Frontal cortex (tissue), 4 donors: ENCODE measurements around the gene OLFM1. TPM values are rescaled to one million over a fixed set of nuclear protein-coding genes. Genes with fewer than 3 reads are reported as not detected.
"Not testable (repeated sequence)": the region's sequence is repeated elsewhere in the genome, so short reads cannot be mapped to it uniquely, and the experiment has no call there.

ENCODE experiments used
- DNase-seq, 2 donors: peaks; one replicate each; pipeline ENCODE4 v3.0.0; 2012; ENCODE audit warnings: low spot score in 2 of 2
- FAIRE-seq: peaks from 2 replicates; lab custom pipeline; 2012; peaks lifted over from hg19 to GRCh38; lab: Jason Lieb, UNC
- total RNA-seq: library from RNA; depleted of rRNA; stranded (reverse); fragments of >200 nt; gene quantifications from one replicate; pipeline ENCODE4 v1.2.3, GENCODE V29; 2014
- donor health status: control.
- donor health status: control.
- donor health status: control.

Gene OLFM1
- total RNA-seq, 1 donor from 2014 or later: 69.7 TPM

DNA sequence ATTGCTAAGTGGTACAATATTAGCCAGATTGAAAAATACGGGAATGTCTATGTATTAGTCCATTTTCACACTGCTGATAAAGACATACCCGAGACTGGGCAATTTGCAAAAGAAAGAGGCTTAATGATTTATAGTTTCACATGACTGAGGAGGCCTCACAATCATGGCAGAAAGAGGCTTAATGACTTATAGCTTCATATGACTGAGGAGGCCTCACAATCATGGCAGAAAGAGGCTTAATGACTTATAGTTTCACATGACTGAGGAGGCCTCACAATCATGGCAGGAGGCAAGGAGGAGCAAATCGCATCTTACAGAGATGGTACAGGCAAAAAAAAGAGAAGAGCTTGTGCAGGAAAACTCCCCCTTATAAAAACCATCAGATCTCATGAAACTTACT, 32.3 kb upstream of the OLFM1 start:
- no peak for DNase-seq
- FAIRE-seq: no peak

DNA sequence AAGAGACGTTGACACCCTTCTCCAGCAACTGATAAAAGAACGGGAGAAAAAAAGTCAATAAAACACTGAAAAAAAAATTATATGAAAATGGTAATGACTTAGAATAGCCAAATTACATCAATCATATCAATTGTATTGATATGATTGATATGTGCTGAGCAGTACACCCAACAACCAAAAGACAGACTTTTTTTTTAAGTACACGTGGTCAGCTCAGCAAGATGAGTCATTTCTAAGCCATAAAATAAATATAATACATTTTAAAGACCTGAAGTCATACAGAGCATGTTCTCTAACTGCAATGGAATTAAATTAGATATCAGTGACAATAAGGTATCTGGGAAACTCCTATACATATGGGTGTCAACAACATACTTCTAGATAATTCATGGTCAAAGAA, 30.9 kb upstream of the OLFM1 start:
- FAIRE-seq: no peak

DNA sequence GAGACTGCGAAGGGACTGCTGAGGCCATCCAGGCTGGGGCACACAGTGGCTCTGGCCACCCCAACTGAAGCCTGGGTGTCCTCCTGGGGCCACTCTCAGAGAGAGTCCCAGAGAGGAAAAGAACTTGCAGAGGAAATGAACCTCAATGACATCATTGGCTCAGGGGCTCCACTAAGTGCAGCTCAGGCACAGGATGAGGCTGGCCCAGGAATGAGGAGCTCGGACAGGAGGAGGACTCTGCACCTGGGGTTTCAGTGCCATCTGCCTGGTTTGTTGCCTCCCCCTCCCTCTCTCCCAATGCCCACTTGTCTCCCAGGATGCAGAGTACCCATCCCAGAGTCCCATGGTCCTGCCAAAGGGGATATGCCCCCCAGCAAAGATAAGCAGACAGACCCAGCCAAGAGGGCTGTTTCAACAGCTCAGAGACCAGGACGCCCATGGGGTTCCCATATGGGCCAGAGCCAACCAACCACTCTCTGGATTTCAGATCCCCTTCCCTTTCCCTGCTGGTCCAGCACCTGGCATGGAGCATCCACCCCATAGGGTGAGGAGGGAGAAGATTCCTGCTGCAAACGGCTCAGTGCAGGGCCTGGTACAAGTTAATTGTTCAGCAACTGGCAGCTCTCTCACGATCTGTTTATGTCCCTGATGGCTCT, 26.9 kb upstream of the OLFM1 start:
- DNase-seq: no peak
- no peak for FAIRE-seq

More for the DNA sequence above, 30.9 kb upstream of the OLFM1 start:
- DNase-seq: no peak

DNA sequence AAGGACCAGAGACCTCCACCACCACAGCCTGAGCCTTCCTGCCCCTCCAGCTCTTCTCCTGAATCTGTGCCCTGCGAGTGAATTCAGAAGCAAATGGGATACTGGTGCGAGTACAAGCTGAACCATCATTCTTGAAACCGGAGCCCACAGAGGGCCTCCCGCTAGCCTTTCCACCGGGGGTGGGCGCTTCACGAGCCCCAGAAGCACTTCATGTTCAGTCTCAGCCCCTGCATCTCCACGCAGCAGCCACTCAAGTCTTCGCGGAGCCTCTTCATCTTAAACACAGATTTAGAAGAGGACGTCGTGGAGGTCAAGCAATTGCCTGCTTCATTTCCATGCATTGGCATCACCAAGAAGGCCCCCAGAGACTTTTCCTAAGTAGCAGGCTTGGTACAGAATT, 26.0 kb upstream of the OLFM1 start:
- FAIRE-seq (no peak), DNase-seq (no peak)

DNA sequence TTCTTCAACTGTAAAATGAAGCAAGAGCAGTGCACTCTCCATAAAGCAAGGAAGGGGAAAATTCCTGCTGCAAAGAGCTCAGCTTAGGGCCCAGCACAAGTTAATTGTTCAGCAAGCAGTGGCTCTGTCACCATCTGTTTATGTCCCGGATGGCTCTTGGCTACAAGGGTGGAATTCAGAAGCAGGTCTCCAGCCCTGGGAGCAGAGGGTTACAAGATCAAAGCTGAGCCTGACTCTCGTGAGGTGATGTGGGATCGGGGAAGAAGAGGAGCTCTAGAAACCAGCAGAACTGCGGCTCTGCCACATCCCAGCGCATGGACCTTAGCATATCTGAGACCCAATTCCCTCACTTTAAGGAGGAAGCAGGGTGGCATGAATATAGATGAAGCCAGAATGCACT, 25.2 kb upstream of the OLFM1 start:
- DNase-seq (no peak), FAIRE-seq (no peak)

DNA sequence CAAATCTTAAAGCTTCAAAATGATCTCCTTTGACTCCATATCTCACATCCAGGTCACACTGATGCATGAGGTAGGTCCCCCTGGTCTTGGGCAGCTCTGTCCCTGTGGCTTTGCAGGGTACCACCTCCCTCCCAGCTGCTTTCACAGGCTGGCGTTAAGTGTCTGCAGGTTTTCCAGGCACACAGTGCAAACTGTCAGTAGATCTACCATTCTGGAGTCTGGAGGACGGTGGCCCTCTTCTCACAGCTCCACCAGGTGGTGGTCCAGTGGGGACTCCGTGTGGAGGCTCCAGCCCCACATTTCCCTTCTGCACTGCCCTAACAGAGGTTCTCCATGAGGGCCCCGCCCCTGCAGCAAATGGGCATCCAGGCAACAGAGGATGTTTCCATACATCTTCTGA, 24.0 kb upstream of the OLFM1 start:
- DNase-seq, FAIRE-seq: not testable (repeated sequence)

DNA sequence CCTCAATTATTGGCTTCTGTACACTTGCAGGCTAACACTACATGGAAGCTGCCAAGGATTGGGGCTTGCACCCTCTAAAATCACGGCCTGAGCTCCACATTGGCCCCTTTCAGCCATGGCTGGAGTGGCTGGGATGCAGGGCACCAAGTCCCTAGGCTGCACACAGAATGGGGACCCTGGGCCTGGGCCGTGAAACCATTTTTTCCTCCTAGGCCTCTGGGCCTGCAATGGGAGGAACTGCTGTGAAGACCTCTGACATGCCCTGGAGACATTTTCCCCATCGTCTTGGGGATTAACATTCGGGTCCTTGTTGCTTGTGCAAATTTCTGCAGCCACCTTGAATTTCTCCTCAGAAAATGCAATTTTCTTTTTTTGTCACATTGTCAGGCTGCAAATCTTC, 23.6 kb upstream of the OLFM1 start:
- DNase-seq, FAIRE-seq: not testable (repeated sequence)

DNA sequence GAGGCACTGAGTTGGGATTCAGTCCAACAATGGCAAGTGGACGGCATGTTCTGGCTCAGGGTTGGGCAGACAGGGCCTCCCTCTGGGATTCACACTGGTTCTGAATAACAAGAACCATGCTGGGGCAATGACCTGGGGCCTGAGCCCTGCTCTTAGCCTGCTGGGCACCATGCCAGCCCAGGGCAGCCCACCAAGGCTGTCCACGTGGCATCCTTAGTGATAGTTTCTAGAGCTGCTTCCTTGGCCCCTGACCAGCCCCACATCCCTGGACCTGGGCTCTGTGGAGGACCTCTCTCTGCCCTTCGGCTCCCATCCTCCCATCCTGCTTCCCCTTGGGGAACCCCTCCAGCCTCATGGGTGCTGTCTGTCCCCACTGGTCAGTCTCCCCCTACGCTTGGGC, 22.3 kb upstream of the OLFM1 start:
- FAIRE-seq (no peak), DNase-seq (no peak)

DNA sequence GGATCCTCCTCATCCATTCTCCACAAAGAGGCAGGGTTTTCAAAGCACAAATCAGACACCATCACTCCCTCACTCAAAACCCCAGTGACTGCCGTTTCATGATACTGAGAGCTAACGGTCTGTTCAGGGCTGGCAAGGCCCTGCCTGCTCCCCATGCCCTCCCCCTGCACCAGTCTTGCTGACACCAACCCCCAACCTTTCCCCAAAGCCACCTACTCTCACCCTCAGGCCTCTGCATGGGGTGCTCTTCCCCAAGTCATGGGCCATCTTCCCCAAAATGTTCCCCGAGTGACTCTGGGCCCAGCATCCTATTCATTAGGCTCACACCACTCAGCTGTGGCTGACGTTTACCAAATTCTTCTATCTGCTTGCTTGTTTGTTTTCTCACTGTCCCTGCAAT, 21.7 kb upstream of the OLFM1 start:
- no peak for FAIRE-seq
- DNase-seq: no peak

DNA sequence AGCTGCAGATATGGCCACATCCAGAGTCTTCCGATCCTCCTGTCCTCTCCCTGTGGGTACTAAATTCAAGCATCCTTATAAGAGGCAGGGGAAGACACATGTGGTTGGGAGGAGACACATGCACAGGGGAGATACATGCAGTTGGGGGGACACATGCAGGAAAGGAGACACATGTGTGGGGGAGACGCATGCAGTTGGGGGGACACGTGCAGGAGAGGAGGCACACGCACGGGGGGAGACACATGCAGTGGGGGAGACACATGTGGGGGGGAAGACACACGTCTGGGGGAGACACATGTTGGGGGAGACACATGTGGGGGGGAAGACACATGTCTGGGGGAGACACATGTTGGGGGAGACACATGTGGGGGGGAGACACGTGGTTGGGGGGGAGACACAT, 21.2 kb upstream of the OLFM1 start:
- no peak for FAIRE-seq
- DNase-seq: no peak

DNA sequence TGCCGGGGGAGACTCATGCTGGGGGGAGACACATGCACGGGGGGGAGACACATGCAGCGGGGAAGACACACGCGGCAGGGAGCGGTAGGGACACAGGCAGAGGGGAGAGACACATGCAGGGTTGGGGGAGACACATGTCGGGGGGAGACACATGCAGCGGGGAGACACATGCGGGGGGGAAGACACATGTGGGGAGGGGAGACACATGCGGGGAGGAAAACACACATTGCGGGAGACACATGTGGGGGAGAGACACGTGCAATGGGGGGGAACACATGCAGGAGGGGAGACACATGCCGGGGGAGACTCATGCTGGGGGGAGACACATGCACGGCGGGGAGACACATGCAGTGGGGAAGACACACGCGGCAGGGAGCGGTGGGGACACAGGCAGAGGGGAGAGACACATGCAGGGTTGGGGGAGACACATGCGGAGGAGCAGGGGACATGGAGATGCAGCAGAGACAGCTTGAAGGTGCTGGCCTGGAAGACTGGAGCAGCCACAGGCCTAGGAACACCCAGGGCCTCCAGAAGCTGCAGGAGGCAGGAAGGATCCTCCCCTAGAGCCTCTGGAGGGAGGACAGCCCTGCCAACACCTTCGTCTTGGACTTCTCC, 20.3 kb upstream of the OLFM1 start:
- FAIRE-seq: no peak

DNA sequence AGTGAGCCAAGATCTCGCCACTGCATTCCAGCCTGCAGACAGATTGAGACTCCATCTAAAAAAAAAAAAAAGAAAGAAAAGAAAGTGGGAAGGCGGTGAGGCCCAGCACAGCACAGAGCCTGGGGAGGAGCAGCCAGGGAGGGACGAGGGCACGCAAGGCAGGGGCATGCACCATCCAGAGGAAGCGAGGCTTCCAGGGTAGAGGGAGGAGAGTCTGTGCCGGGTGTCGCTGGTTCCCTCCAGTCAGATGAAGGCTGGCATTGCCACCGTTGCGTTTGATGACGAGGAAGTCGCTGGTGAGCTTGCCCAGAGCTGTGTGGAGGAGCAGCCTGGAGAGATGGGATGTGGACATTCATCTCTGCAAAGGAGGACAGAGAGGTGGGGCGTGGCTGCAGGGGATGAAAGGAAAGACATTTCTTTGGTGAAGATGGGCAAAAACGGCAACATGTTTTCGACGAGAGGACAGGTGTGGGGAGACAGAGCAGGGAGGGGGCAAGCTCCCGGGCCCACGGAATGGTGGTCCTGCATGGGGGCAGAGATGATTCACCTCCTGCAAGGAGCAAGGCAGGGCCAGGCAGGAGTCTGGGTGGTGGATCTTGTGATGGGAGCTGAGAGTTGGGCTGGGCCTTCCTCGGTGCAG, 18.6 kb upstream of the OLFM1 start:
- no peak for DNase-seq
- no peak for FAIRE-seq

More for the DNA sequence above, 20.3 kb upstream of the OLFM1 start:
- no peak for DNase-seq

DNA sequence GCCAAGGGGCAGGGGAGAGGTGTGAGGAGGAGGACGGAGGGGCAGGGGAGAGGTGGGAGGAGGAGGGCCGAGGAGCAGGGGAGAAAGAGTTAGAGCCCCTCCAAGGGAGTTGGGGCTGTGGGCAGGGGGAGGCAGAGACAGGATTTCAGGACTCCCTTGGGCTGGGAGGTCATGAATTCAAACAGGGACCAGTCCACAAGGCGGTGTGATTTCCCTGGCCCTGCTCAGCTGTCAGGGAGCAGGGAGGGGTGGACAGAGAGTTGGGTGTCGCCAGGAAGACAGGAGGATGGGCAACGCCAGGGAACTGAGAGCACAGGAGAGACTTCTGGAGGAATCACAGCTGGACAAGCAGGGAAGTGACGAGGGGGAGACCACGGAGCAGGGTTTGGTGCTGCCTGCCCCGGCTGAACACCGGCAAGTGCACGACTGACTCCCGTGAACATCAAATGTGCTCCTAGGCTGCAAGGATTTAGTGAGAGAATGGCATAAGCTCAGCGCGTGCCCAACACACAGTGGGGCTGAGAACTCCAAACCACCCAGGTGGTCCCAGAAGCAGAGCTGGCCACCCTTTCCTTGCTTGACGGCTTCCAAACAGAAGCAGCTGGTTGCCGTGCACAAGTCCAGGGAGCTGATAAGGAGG, 17.8 kb upstream of the OLFM1 start:
- no peak for FAIRE-seq
- DNase-seq: no peak

DNA sequence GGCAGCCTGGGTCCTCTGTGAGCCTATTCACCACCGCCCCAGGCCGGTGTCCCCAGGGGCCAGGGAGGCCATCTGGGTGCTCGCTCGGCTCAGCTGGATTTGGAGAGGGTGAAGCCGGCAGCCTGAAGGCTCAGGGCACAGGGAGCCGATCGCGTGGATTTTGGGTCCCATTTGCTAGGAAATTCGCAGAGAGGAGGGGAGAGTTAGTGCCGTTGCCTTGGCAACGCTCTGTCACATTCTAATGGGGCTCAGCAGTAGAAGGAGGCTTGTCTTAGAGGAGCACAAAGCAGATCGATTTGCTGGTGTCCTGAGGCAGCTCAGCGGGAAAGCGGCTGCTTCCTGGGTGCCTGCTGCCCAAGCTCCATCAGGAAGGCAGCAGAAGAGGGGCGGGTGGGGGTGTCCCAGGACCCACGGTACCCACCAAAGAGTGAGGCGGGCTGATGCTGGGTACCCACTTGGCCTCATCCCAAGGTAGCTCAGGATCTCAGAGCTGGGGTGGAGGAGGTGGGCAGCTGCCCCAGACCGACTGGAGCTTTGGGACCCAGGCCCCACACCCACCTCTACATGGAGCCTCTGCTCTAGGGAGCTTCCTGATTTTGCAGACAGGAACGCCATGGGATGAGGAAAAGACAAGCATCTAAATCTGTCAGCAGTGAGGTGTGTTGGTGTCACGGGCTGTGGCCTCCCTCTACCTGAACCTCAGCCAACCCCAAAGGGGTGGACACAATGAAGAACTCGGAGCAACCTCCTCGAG, 17.1 kb upstream of the OLFM1 start:
- FAIRE-seq (no peak), DNase-seq (peak in 1 of 2 donors; percentile 41)

DNA sequence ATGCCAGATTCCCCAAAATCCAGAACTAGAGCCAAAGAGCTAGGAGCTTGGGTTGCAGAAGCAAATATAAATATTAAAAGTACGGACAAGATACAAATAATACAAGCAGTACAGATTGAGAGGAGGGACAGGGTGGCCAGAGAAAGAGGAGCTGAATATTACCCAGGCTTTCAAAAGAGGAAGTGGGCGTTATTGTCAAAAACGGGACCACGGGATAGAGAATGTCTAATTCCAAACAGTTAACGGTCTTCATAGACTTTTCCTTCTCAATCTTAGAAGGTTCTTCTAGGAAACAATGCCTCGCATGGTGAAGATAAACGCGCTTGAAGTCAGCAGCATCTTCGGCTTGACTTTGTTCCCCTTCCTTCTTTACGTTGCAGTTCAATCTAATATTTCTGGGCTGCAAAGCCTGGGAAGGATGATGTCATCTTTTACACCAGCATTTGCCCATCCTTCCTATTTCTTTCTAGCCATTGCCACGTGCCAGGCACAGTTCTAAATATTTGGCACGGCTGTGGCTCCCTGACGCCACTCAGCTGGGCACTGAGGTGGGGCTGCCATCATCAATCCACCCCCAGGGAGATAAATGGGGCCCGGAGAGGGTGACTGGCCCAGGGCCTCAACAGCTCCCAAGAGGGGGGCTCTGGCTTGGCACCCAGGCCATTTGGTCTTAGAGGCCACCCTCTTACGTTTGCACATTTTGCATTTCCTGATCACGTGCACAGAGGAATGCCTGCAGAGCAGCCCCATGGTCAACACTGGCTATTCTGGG, 16.3 kb upstream of the OLFM1 start:
- no peak for DNase-seq
- FAIRE-seq: no peak

DNA sequence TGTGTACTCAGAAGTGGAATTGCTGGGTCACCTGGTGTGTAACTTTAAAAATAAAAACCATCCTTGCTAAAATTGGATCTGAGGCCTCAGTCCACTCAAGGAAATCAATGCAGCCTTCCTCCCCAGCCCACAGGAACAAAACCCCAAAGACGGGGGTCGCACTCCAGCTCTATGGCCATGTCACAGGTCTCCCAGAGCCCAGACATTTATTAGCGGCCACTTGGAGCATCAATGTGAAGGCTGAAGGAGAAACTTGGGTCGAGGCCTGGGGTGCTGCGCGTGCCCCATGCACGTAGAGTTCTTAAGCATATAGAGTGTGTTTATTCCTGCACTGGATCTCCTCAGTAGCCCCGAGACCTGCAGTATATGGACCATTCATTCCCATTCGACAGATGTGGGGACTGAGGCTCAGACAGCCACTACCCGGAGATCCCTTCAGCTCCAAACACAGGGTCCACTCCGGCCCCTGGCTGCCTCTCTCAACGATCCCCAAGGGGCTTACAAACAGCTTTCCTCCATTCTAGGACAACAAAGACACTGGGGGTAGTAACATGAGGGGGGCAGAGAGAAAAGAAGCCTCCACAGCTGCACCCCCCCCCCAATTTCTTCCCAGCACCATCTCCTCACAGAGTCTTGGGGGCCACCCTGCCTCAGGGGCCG, 14.3 kb upstream of the OLFM1 start:
- DNase-seq (no peak), FAIRE-seq (no peak)

DNA sequence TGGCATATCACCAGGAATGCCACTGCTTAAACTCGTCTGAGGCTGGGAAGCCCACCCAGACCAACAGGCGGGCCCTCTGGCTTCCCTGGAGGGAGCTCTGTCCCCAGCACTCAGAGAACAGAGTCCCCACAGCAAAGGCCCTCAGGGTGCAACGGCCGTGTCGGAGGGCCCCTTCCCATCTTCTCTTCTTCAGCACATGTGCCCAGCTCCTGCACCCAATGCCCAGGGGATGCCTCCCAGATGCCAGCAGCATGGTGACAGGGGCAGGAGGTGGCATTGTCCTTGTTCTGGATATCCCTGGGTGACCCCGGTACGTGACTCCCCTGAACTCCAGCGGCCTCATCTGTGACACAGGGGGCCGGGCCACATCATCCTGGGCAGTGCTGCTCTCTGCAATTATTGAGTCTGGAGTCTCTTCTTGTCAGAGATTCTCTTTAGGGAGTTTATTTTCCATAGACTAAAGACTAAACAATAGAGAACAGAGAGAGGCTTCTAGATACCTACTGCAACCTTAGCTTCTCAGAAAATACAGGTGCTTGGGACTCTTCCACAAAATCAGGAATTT, 13.6 kb upstream of the OLFM1 start:
- DNase-seq (no peak), FAIRE-seq (no peak)

DNA sequence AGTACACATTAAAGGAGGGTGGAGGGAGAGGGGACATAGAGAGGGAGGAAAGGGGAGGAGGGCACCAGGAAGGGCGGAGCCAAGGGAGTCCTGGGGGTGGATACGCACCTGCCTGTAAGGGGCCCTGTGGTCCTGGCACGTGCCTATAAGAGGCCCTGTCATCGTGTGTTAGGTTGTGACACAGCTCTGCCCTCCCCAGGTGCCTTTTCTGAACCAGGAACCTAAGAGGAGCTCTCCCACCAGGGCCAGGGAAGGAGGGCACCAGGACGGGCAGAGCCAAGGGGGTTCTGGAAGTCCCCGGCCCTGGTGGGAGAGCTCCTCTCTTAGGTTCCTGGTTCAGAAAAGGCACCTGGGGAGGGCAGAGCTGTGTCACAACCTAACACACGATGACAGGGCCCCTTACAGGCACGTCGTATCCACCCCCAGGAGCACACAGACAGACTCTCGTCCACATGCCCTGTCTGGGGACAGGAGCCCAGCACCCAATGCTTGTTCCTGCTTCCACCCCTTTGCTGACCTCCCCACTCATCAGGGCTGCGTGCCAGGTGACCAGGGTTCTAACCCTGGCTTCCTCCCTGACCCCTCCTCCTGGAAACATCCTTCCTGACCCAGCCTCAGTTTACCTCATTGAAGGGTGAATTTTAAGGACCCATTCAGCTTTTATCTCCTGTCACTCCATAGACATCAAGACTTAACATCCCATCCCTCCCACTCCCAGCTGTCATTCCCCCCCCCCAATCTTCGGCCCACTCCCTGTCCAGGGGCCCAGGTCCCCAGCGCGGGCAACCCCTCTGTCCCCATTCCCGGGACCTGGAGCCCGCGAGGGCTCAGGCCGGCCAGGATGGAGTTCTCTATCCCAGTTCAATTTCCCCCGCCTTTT, 12.9 kb upstream of the OLFM1 start:
- no peak for DNase-seq
- no peak for FAIRE-seq
